Measurements from ENCODE around the gene COL1A2. TPM values are rescaled to one million over a fixed set of nuclear protein-coding genes. Genes with fewer than 3 reads are reported as not detected.
A peak's percentile ranks its signal among the peaks of the same experiment; 100 is the strongest.

Gene COL1A2
- total and polyA plus RNA-seq, 2 experiments from 2014 or later, result 76.6 to 122 TPM

- Histone ChIP-seq H3K4me1 (ENCODE audit: low read depth) (no peaks in the 10 kb centered on the region), H3K9me3 (ENCODE audit: low read depth) (no peaks in the 10 kb centered on the region), H3K36me3 (no peaks in the 10 kb centered on the region), H3K4me3 (no peak overlapping the region), H3K27me3 (no peaks in the 10 kb centered on the region), H3K27ac (no peak overlapping the region)
- no peak for DNase-seq (ENCODE audit: low read depth in 1 of 2, low spot score in 1 of 2)
- no peak for TF ChIP-seq CTCF (IDR thresholded peaks at IDR 0.05; ENCODE audit: low read depth, low read length)
Measured at GRCh38 chr7:94352887-94353286, 41.8 kb upstream of the COL1A2 start.

- no peaks in the 10 kb centered on the region for H3K9me3 ChIP-seq (ENCODE audit: low read depth)
- H3K27ac ChIP-seq, result no peak overlapping the region
Measured at GRCh38 chr7:94354953-94355352, 39.7 kb upstream of the COL1A2 start.

GRCh38 chr7:94355454-94355853 lies 39.2 kb upstream of the COL1A2 start:
- TF ChIP-seq CTCF (IDR thresholded peaks at IDR 0.05; ENCODE audit: low read depth, low read length), result no peak
- no peaks in the 10 kb centered on the region for H3K36me3 ChIP-seq
- H3K4me3 ChIP-seq, result no peak overlapping the region
- no peaks in the 10 kb centered on the region for H3K4me1 ChIP-seq (ENCODE audit: low read depth)
- no peak overlapping the region for H3K27ac ChIP-seq
- peak in 1 of 2 donors; percentile 22 for DNase-seq (ENCODE audit: low read depth in 1 of 2, low spot score in 1 of 2)
- no peaks in the 10 kb centered on the region for H3K27me3 ChIP-seq
- H3K9me3 ChIP-seq (ENCODE audit: low read depth), result no peaks in the 10 kb centered on the region

More at GRCh38 chr7:94354953-94355352, 39.7 kb upstream of the COL1A2 start:
- no peaks in the 10 kb centered on the region for H3K27me3 ChIP-seq
- no peak for TF ChIP-seq CTCF (IDR thresholded peaks at IDR 0.05; ENCODE audit: low read depth, low read length)
- H3K4me3 ChIP-seq, result no peak overlapping the region
- no peak for DNase-seq (ENCODE audit: low read depth in 1 of 2, low spot score in 1 of 2)
- no peaks in the 10 kb centered on the region for H3K36me3 ChIP-seq
- H3K4me1 ChIP-seq (ENCODE audit: low read depth), result no peaks in the 10 kb centered on the region

GRCh38 chr7:94357076-94357475 lies 37.6 kb upstream of the COL1A2 start:
- Histone ChIP-seq H3K4me3 (no peak overlapping the region), H3K4me1 (ENCODE audit: low read depth) (no peaks in the 10 kb centered on the region), H3K9me3 (ENCODE audit: low read depth) (no peaks in the 10 kb centered on the region), H3K27ac (no peak overlapping the region), H3K36me3 (no peaks in the 10 kb centered on the region), H3K27me3 (no peaks in the 10 kb centered on the region)
- no peak for DNase-seq (ENCODE audit: low read depth in 1 of 2, low spot score in 1 of 2)
- no peak for TF ChIP-seq CTCF (IDR thresholded peaks at IDR 0.05; ENCODE audit: low read depth, low read length)

- no peak for TF ChIP-seq CTCF (IDR thresholded peaks at IDR 0.05; ENCODE audit: low read depth, low read length)
- Histone ChIP-seq H3K27me3 (no peaks in the 10 kb centered on the region), H3K4me1 (ENCODE audit: low read depth) (no peaks in the 10 kb centered on the region), H3K27ac (no peak overlapping the region), H3K4me3 (no peak overlapping the region), H3K9me3 (ENCODE audit: low read depth) (no peaks in the 10 kb centered on the region), H3K36me3 (no peaks in the 10 kb centered on the region)
- DNase-seq (ENCODE audit: low read depth in 1 of 2, low spot score in 1 of 2), result no peak
Measured at GRCh38 chr7:94360926-94361325, 33.8 kb upstream of the COL1A2 start.

- Histone ChIP-seq H3K27ac (no peak overlapping the region), H3K9me3 (ENCODE audit: low read depth) (no peaks in the 10 kb centered on the region), H3K36me3 (no peaks in the 10 kb centered on the region), H3K4me1 (ENCODE audit: low read depth) (peaks cover 6% of the 10 kb centered on the region), H3K27me3 (no peaks in the 10 kb centered on the region), H3K4me3 (no peak overlapping the region)
- no peak for DNase-seq (ENCODE audit: low read depth in 1 of 2, low spot score in 1 of 2)
- TF ChIP-seq CTCF (IDR thresholded peaks at IDR 0.05; ENCODE audit: low read depth, low read length), result no peak
Measured at GRCh38 chr7:94362276-94362675, 32.4 kb upstream of the COL1A2 start.
